Measurements from ENCODE around the gene PKN3. TPM values are rescaled to one million over a fixed set of nuclear protein-coding genes. Genes with fewer than 3 reads are reported as not detected.
A peak's percentile ranks its signal among the peaks of the same experiment; 100 is the strongest.

Gene PKN3
- total and polyA plus RNA-seq, 9 of the 15 experiments (the other 6 are each of a cell fraction or from before 2014, with no cell fraction given), result 0.82 to 49.2 (median 19.7) TPM

GRCh38 chr9:128684325-128685199 lies 17.7 kb upstream of the PKN3 start (continued):
- TF ChIP-seq, protein P1, sequence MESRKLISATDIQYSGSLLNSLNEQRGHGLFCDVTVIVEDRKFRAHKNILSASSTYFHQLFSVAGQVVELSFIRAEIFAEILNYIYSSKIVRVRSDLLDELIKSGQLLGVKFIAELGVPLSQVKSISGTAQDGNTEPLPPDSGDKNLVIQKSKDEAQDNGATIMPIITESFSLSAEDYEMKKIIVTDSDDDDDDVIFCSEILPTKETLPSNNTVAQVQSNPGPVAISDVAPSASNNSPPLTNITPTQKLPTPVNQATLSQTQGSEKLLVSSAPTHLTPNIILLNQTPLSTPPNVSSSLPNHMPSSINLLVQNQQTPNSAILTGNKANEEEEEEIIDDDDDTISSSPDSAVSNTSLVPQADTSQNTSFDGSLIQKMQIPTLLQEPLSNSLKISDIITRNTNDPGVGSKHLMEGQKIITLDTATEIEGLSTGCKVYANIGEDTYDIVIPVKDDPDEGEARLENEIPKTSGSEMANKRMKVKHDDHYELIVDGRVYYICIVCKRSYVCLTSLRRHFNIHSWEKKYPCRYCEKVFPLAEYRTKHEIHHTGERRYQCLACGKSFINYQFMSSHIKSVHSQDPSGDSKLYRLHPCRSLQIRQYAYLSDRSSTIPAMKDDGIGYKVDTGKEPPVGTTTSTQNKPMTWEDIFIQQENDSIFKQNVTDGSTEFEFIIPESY (CRISPR knock-in tag; IDR thresholded peaks at IDR 0.05), result 0 out of 2 replicates have a peak, but pooled peaks have one; percentile 0
- TF ChIP-seq, protein P2, sequence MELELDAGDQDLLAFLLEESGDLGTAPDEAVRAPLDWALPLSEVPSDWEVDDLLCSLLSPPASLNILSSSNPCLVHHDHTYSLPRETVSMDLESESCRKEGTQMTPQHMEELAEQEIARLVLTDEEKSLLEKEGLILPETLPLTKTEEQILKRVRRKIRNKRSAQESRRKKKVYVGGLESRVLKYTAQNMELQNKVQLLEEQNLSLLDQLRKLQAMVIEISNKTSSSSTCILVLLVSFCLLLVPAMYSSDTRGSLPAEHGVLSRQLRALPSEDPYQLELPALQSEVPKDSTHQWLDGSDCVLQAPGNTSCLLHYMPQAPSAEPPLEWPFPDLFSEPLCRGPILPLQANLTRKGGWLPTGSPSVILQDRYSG (tag; conservative IDR thresholded peaks at IDR 0.05; ENCODE audit: low read depth), result peak; percentile 39; the same call in 1 of the 2 replicates
- TF ChIP-seq SIN3B (IDR thresholded peaks at IDR 0.05; ENCODE audit: low read depth) (no peak), ZNF124 (CRISPR knock-in tag; IDR thresholded peaks at IDR 0.05) (no peak), THAP7 (CRISPR knock-in tag; IDR thresholded peaks at IDR 0.05) (no peak), CHD1 (IDR thresholded peaks at IDR 0.05; ENCODE audit: low read length) (no peak), DPF2 (IDR thresholded peaks at IDR 0.05) (0 out of 2 replicates have a peak, but pooled peaks have one; percentile 29), CBX3 (IDR thresholded peaks at IDR 0.05; ENCODE audit: borderline replicate concordance in 1 of 2, low read length in 2 of 2) (peak in 1 of 2 experiments; percentile 16; a peak in 1 of 3 replicates), MTA3 (IDR thresholded peaks at IDR 0.05; ENCODE audit: borderline replicate concordance) (0 out of 2 replicates have a peak, but pooled peaks have one; percentile 35), E2F5 (CRISPR knock-in tag; IDR thresholded peaks at IDR 0.05) (0 out of 2 replicates have a peak, but pooled peaks have one; percentile 47), USF1 (CRISPR knock-in tag; IDR thresholded peaks at IDR 0.05) (peak; percentile 66), SETDB1 (IDR thresholded peaks at IDR 0.05; ENCODE audit: low read length) (no peak), ETS2 (tag; IDR thresholded peaks at IDR 0.05; ENCODE audit: borderline replicate concordance, poor library complexity, severe bottlenecking) (no peak), MECOM (CRISPR knock-in tag; IDR thresholded peaks at IDR 0.05) (no peak), RAD51 (IDR thresholded peaks at IDR 0.05; ENCODE audit: borderline replicate concordance, low read depth) (0 out of 2 replicates have a peak, but pooled peaks have one; percentile 10), ZFP30 (CRISPR knock-in tag; IDR thresholded peaks at IDR 0.05; ENCODE audit: borderline replicate concordance) (no peak), KAT2B (IDR thresholded peaks at IDR 0.05; ENCODE audit: low read depth, low read length) (no peak)
- TF ChIP-seq, protein P3, sequence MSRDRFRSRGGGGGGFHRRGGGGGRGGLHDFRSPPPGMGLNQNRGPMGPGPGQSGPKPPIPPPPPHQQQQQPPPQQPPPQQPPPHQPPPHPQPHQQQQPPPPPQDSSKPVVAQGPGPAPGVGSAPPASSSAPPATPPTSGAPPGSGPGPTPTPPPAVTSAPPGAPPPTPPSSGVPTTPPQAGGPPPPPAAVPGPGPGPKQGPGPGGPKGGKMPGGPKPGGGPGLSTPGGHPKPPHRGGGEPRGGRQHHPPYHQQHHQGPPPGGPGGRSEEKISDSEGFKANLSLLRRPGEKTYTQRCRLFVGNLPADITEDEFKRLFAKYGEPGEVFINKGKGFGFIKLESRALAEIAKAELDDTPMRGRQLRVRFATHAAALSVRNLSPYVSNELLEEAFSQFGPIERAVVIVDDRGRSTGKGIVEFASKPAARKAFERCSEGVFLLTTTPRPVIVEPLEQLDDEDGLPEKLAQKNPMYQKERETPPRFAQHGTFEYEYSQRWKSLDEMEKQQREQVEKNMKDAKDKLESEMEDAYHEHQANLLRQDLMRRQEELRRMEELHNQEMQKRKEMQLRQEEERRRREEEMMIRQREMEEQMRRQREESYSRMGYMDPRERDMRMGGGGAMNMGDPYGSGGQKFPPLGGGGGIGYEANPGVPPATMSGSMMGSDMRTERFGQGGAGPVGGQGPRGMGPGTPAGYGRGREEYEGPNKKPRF (IDR thresholded peaks at IDR 0.05; ENCODE audit: low read depth, low read length), result no peak

All from K562 (cell line).